ENCODE results near the gene HDAC4. TPM values are rescaled to one million over a fixed set of nuclear protein-coding genes. Genes with fewer than 3 reads are reported as not detected.

HDAC4 gene
- total RNA-seq, 4 donors from 2014 or later: 68.0 to 123 (median 86.5) TPM

GRCh38 chr2:239044336-239044735, 356.5 kb downstream of the HDAC4 start:
- 87 to 92% methylated on average over 9 of the region's 9 CpGs for WGBS, 2 donors
- H3K27me3 ChIP-seq: no peaks in the 10 kb centered on the region
- H3K9me3 ChIP-seq: peaks cover 0 to 3% (median 0%) of the 10 kb centered on the region in 4 donors
- DNase-seq (ENCODE audit: low spot score in 2 of 2): no peak
- H3K27ac ChIP-seq: no peak overlapping the region
- no peak for TF ChIP-seq CTCF (IDR thresholded peaks at IDR 0.05)
- no peak for TF ChIP-seq POLR2A (IDR thresholded peaks at IDR 0.05)
- TF ChIP-seq EP300 (IDR thresholded peaks at IDR 0.05): no peak
- peaks cover 0 to 10% (median 3%) of the 10 kb centered on the region in 4 donors for H3K4me1 ChIP-seq
- H3K4me3 ChIP-seq: no peak overlapping the region
- peaks cover 0 to 14% (median 0%) of the 10 kb centered on the region in 3 donors for H3K36me3 ChIP-seq

DNA sequence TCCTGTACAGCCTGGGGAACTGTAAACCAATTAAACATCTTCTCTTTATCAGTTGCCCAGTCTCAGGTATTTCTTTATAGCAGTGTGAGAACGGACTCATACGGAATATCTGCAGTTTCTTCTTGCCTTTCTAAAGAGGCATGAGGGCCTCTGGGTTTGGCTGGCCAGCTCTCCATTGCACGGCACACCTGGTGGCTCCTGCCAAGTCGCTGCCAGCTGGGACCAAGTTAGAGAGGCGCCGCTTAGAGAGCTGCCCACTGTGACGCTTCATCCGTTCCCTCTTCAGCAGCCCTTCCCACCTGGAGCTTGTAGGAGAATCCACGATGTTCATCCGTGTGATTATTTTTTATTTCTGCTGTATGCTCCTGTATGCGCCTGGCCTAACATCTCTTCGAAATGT, 357.5 kb downstream of the HDAC4 start:
- Histone ChIP-seq H3K4me3 (no peak overlapping the region), H3K27ac (no peak overlapping the region), H3K27me3 (no peaks in the 10 kb centered on the region), H3K4me1 (peaks cover 0 to 10% (median 3%) of the 10 kb centered on the region in 4 donors), H3K36me3 (peaks cover 0 to 8% (median 0%) of the 10 kb centered on the region in 3 donors), H3K9me3 (peaks cover 0 to 3% (median 0%) of the 10 kb centered on the region in 4 donors)
- 94% methylated on average over 12 of the region's 12 CpGs for WGBS, 2 donors
- TF ChIP-seq CTCF (IDR thresholded peaks at IDR 0.05): no peak
- TF ChIP-seq POLR2A (IDR thresholded peaks at IDR 0.05): no peak
- no peak for TF ChIP-seq EP300 (IDR thresholded peaks at IDR 0.05)
- no peak for DNase-seq (ENCODE audit: low spot score in 2 of 2)

DNA sequence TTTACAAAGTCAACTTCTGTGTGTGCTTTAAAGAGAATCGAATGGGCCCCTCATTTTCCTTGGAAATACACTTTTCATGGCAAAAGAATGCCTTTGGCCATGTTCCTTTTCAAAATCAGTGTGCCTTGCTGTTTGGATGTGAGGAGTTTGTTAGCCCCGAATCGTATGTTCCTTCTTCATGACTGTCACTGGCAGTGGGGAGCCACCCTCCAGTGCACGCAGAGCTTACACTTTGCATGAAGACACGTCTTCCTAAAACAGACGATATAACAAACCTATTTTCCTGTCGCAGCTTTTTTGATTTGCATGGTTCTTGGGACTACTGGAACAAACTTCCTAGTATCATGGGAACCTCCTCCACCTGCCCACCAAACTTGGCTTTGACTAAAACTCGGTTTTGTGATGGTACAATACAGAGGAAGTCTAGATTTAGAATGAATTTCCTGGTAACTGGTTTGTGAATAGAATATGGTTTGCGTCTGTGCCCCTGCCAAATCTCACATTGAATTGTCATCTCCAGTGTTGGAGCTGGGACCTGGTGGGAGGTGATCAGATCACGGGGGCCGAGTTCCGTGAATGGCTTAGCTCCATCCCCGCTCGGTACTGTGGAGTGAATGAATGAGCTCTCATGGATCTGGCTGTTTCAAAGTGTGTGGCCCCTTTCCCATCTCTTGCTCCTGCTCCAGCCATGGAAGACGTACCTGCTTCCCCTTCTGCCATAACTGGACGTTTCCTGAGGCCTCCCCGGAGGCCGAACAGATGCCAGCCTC, 358.1 kb downstream of the HDAC4 start:
- H3K4me1 ChIP-seq: peaks cover 0 to 10% (median 3%) of the 10 kb centered on the region in 4 donors
- H3K36me3 ChIP-seq: peaks cover 0 to 2% (median 0%) of the 10 kb centered on the region in 3 donors
- H3K9me3 ChIP-seq: no peaks in the 10 kb centered on the region
- no peaks in the 10 kb centered on the region for H3K27me3 ChIP-seq
- WGBS, 2 donors: 80 to 82% methylated on average over 18 of the region's 18 CpGs
- TF ChIP-seq POLR2A (IDR thresholded peaks at IDR 0.05) (no peak), CTCF (IDR thresholded peaks at IDR 0.05) (no peak), EP300 (IDR thresholded peaks at IDR 0.05) (no peak)
- DNase-seq (ENCODE audit: low spot score in 2 of 2): no peak
- no peak overlapping the region for H3K4me3 ChIP-seq
- no peak overlapping the region for H3K27ac ChIP-seq

DNA sequence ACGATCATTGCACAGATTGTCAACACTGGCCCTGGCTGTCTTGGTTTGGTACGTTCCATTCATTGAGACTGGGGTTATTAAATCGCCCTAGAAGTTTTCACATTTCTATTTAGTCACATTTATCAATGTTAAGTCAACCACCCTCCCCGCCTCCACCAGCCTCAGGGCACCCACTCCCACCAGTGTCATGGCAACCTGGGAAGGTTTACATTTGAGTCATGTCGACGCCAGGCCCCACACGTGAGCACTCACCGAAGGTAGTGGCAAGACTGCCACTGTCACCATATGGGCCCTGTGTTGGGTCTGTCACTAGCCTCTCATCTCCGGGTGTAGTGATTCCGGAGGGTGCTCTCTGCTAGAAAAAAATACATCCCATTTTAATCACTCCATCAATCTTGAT, 358.8 kb downstream of the HDAC4 start:
- no peak overlapping the region for H3K27ac ChIP-seq
- H3K27me3 ChIP-seq: no peaks in the 10 kb centered on the region
- TF ChIP-seq POLR2A (IDR thresholded peaks at IDR 0.05): no peak
- TF ChIP-seq EP300 (IDR thresholded peaks at IDR 0.05): no peak
- TF ChIP-seq CTCF (IDR thresholded peaks at IDR 0.05): no peak
- DNase-seq (ENCODE audit: low spot score in 2 of 2): no peak
- no peaks in the 10 kb centered on the region for H3K36me3 ChIP-seq
- H3K4me3 ChIP-seq: no peak overlapping the region
- WGBS, 2 donors: 90 to 92% methylated on average over 10 of the region's 10 CpGs
- H3K9me3 ChIP-seq: no peaks in the 10 kb centered on the region
- H3K4me1 ChIP-seq: peaks cover 0 to 10% (median 3%) of the 10 kb centered on the region in 4 donors

DNA sequence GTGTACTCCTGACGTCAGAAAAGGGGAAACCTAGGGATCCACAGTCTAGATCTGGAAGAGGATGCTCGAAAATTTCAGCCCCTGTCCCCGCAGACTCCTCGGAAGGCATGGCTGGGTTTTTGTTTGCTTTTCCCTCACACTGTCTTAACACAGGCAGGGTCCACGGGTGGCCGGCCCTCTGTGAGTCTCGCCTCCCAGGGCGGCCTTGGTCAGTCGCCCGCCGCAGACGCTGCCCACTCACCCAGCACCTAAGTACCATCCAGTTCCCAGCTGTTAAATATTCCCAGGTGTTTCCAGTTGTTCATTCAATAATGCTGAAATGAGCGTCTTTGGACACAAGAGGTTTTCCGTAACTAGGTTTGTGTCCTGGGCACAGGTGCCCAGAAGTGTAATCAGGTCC, 359.8 kb downstream of the HDAC4 start:
- no peaks in the 10 kb centered on the region for H3K27me3 ChIP-seq
- H3K4me3 ChIP-seq: no peak overlapping the region
- no peak for DNase-seq (ENCODE audit: low spot score in 2 of 2)
- no peaks in the 10 kb centered on the region for H3K9me3 ChIP-seq
- TF ChIP-seq CTCF (IDR thresholded peaks at IDR 0.05) (no peak), POLR2A (IDR thresholded peaks at IDR 0.05) (no peak), EP300 (IDR thresholded peaks at IDR 0.05) (no peak)
- H3K27ac ChIP-seq: peak overlapping the region in 3 of 4 donors; percentile 52 to 83 (median 74)
- peaks cover 0 to 10% (median 3%) of the 10 kb centered on the region in 4 donors for H3K4me1 ChIP-seq
- H3K36me3 ChIP-seq: no peaks in the 10 kb centered on the region
- 81 to 88% methylated on average over 14 of the region's 14 CpGs for WGBS, 2 donors

Measured in tibial nerve (tissue), 4 donors.